Neutrophil (primary cell): ENCODE results near the gene SFXN5.
"Not testable (repeated sequence)": the region's sequence is repeated elsewhere in the genome, so short reads cannot be mapped to it uniquely, and the experiment has no call there.

Experiments used
- H3K27ac ChIP-seq: fragments of 200-600 bp; sonication (generic); 2 replicates; pipeline ENCODE4 v1.5.1; 2016; ENCODE audit warnings: mild to moderate bottlenecking, moderate library complexity
- H3K27me3 ChIP-seq: fragments of 200-600 bp; sonication (generic); 2 replicates; pipeline ENCODE4 v1.6.0; 2016; ENCODE audit warnings: mild to moderate bottlenecking
- H3K36me3 ChIP-seq: fragments of 200-600 bp; sonication (generic); 2 replicates; pipeline ENCODE4 v1.5.1; 2017
- H3K4me1 ChIP-seq, 2 experiments: fragments of 200-600 bp in 1 of 2; sonication (generic) in 1 of 2; 1 replicate in 1 of 2; 2 replicates in 1 of 2; pipeline versions ENCODE4 v1.5.1 to v1.6.1; 2013 to 2016; ENCODE audit warnings: low read depth in 1 of 2, low read length in 1 of 2, mild to moderate bottlenecking in 1 of 2, moderate library complexity in 1 of 2; ENCODE audit not compliant: control insufficient read depth in 1 of 2, insufficient read depth in 1 of 2
- H3K4me3 ChIP-seq, 2 experiments: fragments of 200-600 bp in 1 of 2; sonication (generic) in 1 of 2; 1 replicate in 1 of 2; 2 replicates in 1 of 2; pipeline ENCODE4 v1.5.1; 2013 to 2016; ENCODE audit warnings: low read depth in 1 of 2, low read length in 1 of 2, mild to moderate bottlenecking in 1 of 2, moderate library complexity in 1 of 2
- H3K9me3 ChIP-seq: fragments of 200-600 bp; sonication (generic); 2 replicates; pipeline ENCODE4 v1.5.1; 2016
- CTCF ChIP-seq: fragments of 200-600 bp; sonication (generic); IDR thresholded peaks from 2 replicates; pipeline ENCODE4 v1.5.1; 2016; ENCODE audit warnings: antibody characterized with exemption

SFXN5 gene

GRCh38 chr2:73103018-73103542 is 31.6 kb upstream of the SFXN5 start:
- H3K9me3 ChIP-seq, result no peaks in the 10 kb centered on the region
- H3K36me3 ChIP-seq, result no peaks in the 10 kb centered on the region
- no peak for TF ChIP-seq CTCF
- H3K27ac ChIP-seq, result no peak overlapping the region
- H3K27me3 ChIP-seq, result peaks cover 29% of the 10 kb centered on the region
- no peak overlapping the region for H3K4me3 ChIP-seq
- H3K4me1 ChIP-seq, result no peaks in the 10 kb centered on the region

GRCh38 chr2:73101626-73102256 is 30.2 kb upstream of the SFXN5 start:
- Histone ChIP-seq H3K9me3 (no peaks in the 10 kb centered on the region), H3K4me1 (no peaks in the 10 kb centered on the region), H3K27me3 (peaks cover 31% of the 10 kb centered on the region), H3K27ac (no peak overlapping the region), H3K36me3 (no peaks in the 10 kb centered on the region), H3K4me3 (no peak overlapping the region)
- TF ChIP-seq CTCF, result no peak

GRCh38 chr2:73100956-73101355 is 29.4 kb upstream of the SFXN5 start:
- no peaks in the 10 kb centered on the region for H3K36me3 ChIP-seq
- TF ChIP-seq CTCF, result no peak
- H3K4me3 ChIP-seq, result no peak overlapping the region
- H3K4me1 ChIP-seq, result no peaks in the 10 kb centered on the region
- H3K9me3 ChIP-seq, result no peaks in the 10 kb centered on the region
- peaks cover 35% of the 10 kb centered on the region for H3K27me3 ChIP-seq
- H3K27ac ChIP-seq, result no peak overlapping the region

- Histone ChIP-seq H3K36me3 (no peaks in the 10 kb centered on the region), H3K4me1 (no peaks in the 10 kb centered on the region), H3K9me3 (no peaks in the 10 kb centered on the region), H3K4me3 (no peak overlapping the region), H3K27me3 (peaks cover 35% of the 10 kb centered on the region), H3K27ac (no peak overlapping the region)
- TF ChIP-seq CTCF, result no peak
Measured at GRCh38 chr2:73099486-73099885, 28.0 kb upstream of the SFXN5 start.

- H3K27me3 ChIP-seq, result peaks cover 21% of the 10 kb centered on the region
- TF ChIP-seq CTCF, result no peak
Measured at GRCh38 chr2:73095910-73096309, 24.4 kb upstream of the SFXN5 start.

GRCh38 chr2:73093601-73094218 is 22.2 kb upstream of the SFXN5 start:
- not testable (repeated sequence) for H3K27ac ChIP-seq, H3K4me3 ChIP-seq, H3K9me3 ChIP-seq, H3K36me3 ChIP-seq
- H3K27me3 ChIP-seq, result peaks cover 21% of the 10 kb centered on the region
- peaks cover 20 to 21% of the 10 kb centered on the region in 2 experiments for H3K4me1 ChIP-seq

More at GRCh38 chr2:73095910-73096309, 24.4 kb upstream of the SFXN5 start:
- Histone ChIP-seq H3K4me1 (peaks cover 20 to 21% of the 10 kb centered on the region in 2 experiments), H3K9me3 (no peaks in the 10 kb centered on the region), H3K27ac (no peak overlapping the region), H3K4me3 (no peak overlapping the region), H3K36me3 (no peaks in the 10 kb centered on the region)
